Astrocyte of the hippocampus (primary cell): ENCODE results near the gene ABL1.

ENCODE experiments used
- DNase-seq: peaks from one replicate; pipeline ENCODE4 v3.0.0; 2011; ENCODE audit warnings: low read depth, low spot score

The ABL1 gene

GRCh38 chr9:130918101-130918825 lies 83.2 kb downstream of the ABL1 start:
- no peak for DNase-seq

DNA sequence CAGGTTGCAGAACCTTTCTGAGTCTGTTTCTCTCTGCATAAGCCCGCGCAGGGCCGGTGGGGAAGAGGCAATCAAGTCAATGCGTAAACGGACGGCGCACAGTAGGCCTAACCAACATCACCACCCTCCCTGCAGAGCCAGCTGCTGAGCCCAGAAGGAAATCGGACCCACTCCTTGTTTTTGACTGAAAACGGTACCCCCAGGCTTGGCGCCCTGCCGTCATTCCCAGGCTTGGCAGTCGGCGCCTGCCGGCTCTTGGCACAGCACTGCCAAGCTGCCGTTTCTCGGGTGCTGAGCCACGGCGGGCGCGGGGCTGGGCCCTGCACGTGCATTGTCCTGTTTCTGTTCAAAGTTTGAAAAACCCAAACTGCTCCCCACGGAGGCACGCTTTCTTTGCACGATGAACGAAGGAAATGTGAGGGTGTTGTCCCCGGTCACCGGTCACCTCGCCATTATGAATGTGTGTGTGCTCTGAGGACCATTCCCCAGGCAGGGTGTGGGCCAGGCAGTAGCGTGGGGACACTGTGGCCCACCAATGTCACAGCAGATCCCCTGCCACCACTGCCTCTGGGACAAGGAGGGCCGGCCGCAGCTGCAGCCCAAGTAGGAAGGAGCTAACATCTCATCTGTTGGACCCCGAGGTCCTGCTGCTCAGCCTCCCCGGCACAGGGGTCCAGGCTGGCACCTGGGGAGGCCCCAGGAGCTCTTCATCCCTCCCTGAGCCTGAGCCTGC lies 83.9 kb downstream of the ABL1 start:
- DNase-seq = no peak

GRCh38 chr9:130919559-130920145 lies 84.6 kb downstream of the ABL1 start:
- no peak for DNase-seq

DNA sequence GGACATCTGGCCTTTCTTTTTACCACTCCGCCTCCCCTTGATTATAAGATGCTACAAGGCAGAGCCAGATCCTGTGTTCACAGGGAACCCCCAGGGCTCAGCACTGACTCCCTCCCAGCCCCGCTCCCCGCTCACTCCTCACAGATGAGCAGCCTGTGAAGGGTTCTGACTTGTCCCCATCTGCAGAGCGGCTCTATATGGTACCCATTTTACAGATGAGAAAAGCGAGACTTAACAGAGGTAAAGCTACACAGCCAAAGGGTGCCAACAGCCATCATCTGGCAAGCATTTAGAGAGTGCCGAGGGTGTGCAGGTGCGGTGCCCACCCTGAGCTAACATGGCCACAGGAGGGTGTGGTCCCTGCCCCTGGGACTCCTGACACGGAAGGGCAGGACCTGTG lies 85.2 kb downstream of the ABL1 start:
- DNase-seq = no peak

- no peak for DNase-seq
Observed at GRCh38 chr9:130920762-130921299, 85.8 kb downstream of the ABL1 start.

DNA sequence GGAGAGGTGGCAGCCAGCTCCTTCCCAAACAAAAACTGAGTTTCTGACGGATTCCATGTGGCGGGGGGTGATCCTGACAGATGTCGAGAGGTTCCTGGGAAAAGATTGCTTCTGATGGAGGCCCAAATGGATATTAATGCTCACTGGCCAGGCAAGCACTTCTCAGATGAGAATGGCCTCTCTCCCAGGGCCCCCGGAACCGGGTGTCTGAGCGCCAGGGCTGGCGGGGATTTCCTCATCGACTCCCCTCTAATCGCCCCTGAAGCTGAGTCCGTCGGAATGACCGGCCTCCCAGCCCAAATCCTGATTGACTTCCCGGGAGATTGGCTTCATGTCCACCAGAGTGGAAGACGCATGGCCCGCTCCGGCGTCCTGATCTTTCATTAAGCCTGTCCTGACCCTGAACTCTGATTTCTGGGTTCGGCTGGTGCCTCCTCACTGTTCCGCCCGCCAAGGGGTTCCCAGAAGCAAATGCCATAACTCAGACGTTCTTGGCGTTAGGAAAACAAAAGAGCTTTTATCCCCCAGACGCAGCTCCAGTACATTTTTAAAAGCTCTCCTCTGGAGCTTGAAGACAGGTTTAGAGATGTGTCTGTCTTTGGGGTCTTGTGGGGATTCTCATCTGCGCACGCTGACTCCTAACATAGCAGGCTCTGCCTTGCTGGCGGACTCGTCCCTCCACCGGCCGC lies 86.4 kb downstream of the ABL1 start:
- DNase-seq = no peak

GRCh38 chr9:130921989-130922892 lies 87.2 kb downstream of the ABL1 start:
- no peak for DNase-seq

- no peak for DNase-seq
Observed at GRCh38 chr9:130922893-130923610, 88.0 kb downstream of the ABL1 start.

GRCh38 chr9:130923611-130924447 lies 88.8 kb downstream of the ABL1 start:
- no peak for DNase-seq

DNA sequence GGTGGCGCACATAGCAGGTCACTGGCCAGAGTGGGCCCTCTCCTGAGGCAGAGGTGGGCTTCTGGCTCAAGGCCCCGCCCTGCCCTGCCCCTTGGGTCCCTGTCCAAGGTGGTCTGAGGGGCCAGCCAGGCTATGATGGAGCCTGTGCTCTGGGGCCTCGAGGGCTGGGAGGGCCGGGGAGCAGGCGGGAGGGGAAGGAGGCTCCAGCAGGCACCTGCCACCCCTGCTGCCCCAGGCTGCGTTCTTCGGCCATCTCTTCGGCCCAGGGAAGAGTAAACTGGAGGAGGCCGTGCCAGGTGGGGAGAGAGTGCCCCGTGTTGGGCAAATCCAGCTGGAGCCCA lies 89.4 kb downstream of the ABL1 start:
- DNase-seq = no peak

GRCh38 chr9:130925050-130925678 lies 90.1 kb downstream of the ABL1 start:
- DNase-seq = no peak

DNA sequence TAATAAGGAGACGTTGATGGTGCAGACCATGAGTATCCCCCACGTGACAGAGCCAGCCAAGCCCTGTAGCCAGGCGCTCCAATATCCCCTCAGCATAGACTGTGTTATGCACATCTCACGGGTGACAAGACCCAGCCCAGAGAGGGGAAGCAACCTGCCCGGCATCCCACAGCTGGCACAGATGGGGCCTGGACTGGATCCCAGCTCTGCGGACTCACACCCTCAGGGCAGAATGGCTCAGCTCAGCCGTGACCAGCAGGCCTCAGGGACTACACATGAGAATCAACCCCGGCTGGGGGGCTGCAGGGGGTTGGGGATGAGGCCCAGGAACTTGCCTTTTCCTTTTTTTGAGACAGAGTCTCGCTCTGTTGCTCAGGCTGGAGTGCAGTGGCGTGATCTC lies 92.3 kb downstream of the ABL1 start:
- no peak for DNase-seq

- peak; percentile 93 for DNase-seq
Observed at GRCh38 chr9:130927995-130928900, 93.2 kb downstream of the ABL1 start.

- DNase-seq = no peak
Observed at GRCh38 chr9:130929571-130930038, 94.6 kb downstream of the ABL1 start.

GRCh38 chr9:130930132-130930803 lies 95.2 kb downstream of the ABL1 start:
- DNase-seq = no peak

- DNase-seq = no peak
Observed at GRCh38 chr9:130930804-130931349, 95.8 kb downstream of the ABL1 start.
